ENCODE results near the gene AIF1L.

Gene AIF1L

GRCh38 chr9:131140550-131140949, 44.2 kb downstream of the AIF1L start:
- no peak overlapping the region for H3K4me3 ChIP-seq (replicated peaks in 1 of 2; ENCODE audit: low read depth in 2 of 2, low read length in 2 of 2)
- TF ChIP-seq CTCF (IDR thresholded peaks at IDR 0.05; ENCODE audit: low read depth, low read length), result no peak
- DNase-seq (ENCODE audit: low read depth in 2 of 2), result no peak

- DNase-seq (ENCODE audit: low read depth in 2 of 2), result no peak
- no peak for TF ChIP-seq CTCF (IDR thresholded peaks at IDR 0.05; ENCODE audit: low read depth, low read length)
- no peak overlapping the region for H3K4me3 ChIP-seq (replicated peaks in 1 of 2; ENCODE audit: low read depth in 2 of 2, low read length in 2 of 2)
Observed at GRCh38 chr9:131142160-131142559, 45.8 kb downstream of the AIF1L start.

GRCh38 chr9:131144201-131144600, 47.9 kb downstream of the AIF1L start:
- H3K4me3 ChIP-seq (replicated peaks in 1 of 2; ENCODE audit: low read depth in 2 of 2, low read length in 2 of 2), result no peak overlapping the region
- DNase-seq (ENCODE audit: low read depth in 2 of 2), result no peak
- no peak for TF ChIP-seq CTCF (IDR thresholded peaks at IDR 0.05; ENCODE audit: low read depth, low read length)

- TF ChIP-seq CTCF (IDR thresholded peaks at IDR 0.05; ENCODE audit: low read depth, low read length), result no peak
- DNase-seq (ENCODE audit: low read depth in 2 of 2), result no peak
- no peak overlapping the region for H3K4me3 ChIP-seq (replicated peaks in 1 of 2; ENCODE audit: low read depth in 2 of 2, low read length in 2 of 2)
Observed at GRCh38 chr9:131145245-131145644, 48.9 kb downstream of the AIF1L start.

GRCh38 chr9:131146186-131146585, 49.9 kb downstream of the AIF1L start:
- TF ChIP-seq CTCF (IDR thresholded peaks at IDR 0.05; ENCODE audit: low read depth, low read length), result no peak
- DNase-seq (ENCODE audit: low read depth in 2 of 2), result no peak

GRCh38 chr9:131148276-131148675, 51.9 kb downstream of the AIF1L start:
- DNase-seq (ENCODE audit: low read depth in 2 of 2), result no peak
- TF ChIP-seq CTCF (IDR thresholded peaks at IDR 0.05; ENCODE audit: low read depth, low read length), result no peak
- no peak overlapping the region for H3K4me3 ChIP-seq (replicated peaks in 1 of 2; ENCODE audit: low read depth in 2 of 2, low read length in 2 of 2)

More at GRCh38 chr9:131146186-131146585, 49.9 kb downstream of the AIF1L start:
- no peak overlapping the region for H3K4me3 ChIP-seq (replicated peaks in 1 of 2; ENCODE audit: low read depth in 2 of 2, low read length in 2 of 2)

GRCh38 chr9:131148966-131149687, 52.8 kb downstream of the AIF1L start:
- no peak for DNase-seq (ENCODE audit: low read depth in 2 of 2)
- H3K4me3 ChIP-seq (replicated peaks in 1 of 2; ENCODE audit: low read depth in 2 of 2, low read length in 2 of 2), result no peak overlapping the region
- TF ChIP-seq CTCF (IDR thresholded peaks at IDR 0.05; ENCODE audit: low read depth, low read length), result no peak

Data from cardiac fibroblast (primary cell).